WTC11 (cell line): ENCODE measurements around the gene NEK8. TPM values are rescaled to one million over a fixed set of nuclear protein-coding genes. Genes with fewer than 3 reads are reported as not detected.

Experiments
- ATAC-seq: fragments of 200-7000 bp; cut with Tn5 transposase; 2 replicates; pipeline ENCODE4 v1.10.0; 2021; ENCODE audit warnings: mild to moderate bottlenecking, moderate library complexity
- CTCF ChIA-PET: fragments of 300-600 bp; sonication (Branson Sonifier 250); formaldehyde crosslinking; loops from one replicate; lab custom pipeline; 2021; ENCODE audit warnings: antibody characterized with exemption; lab: Charles Lee
- POLR2A ChIA-PET: fragments of 350-600 bp; sonication (Branson Sonifier 250); formaldehyde crosslinking; loops from one replicate; lab custom pipeline; 2021; ENCODE audit warnings: antibody characterized with exemption; lab: Charles Lee
- DNase-seq: peaks from one replicate; pipeline ENCODE4 v3.0.0; 2021; ENCODE audit warnings: low spot score
- H3K27ac Mint-ChIP-seq: 2 replicates; pipeline ENCODE4 v1.8.0; 2021; ENCODE audit warnings: mixed read lengths
- H3K27me3 Mint-ChIP-seq: 2 replicates; pipeline ENCODE4 v1.8.0; 2021; ENCODE audit warnings: low read depth, mild to moderate bottlenecking, moderate library complexity, mixed read lengths
- H3K36me3 Mint-ChIP-seq: 2 replicates; pipeline ENCODE4 v1.8.0; 2021; ENCODE audit warnings: mixed read lengths
- H3K4me1 Mint-ChIP-seq: 2 replicates; pipeline ENCODE4 v1.8.0; 2022; ENCODE audit warnings: mixed read lengths
- H3K4me3 Mint-ChIP-seq: 2 replicates; pipeline ENCODE4 v1.8.0; 2021; ENCODE audit warnings: mild to moderate bottlenecking, moderate library complexity, mixed read lengths
- H3K9me3 Mint-ChIP-seq: 2 replicates; pipeline ENCODE4 v1.8.0; 2021; ENCODE audit warnings: mixed read lengths
- ATF3 ChIP-seq: sonication (generic); formaldehyde crosslinking; conservative IDR thresholded peaks from 2 replicates; pipeline ENCODE4 v1.8.1; 2022; ENCODE audit warnings: mild to moderate bottlenecking, missing genetic modification reagents
- CBFB ChIP-seq: sonication (generic); formaldehyde crosslinking; IDR thresholded peaks from 2 replicates; pipeline ENCODE4 v1.8.1; 2022; ENCODE audit warnings: mild to moderate bottlenecking, low read depth, missing genetic modification reagents
- FOXK1 ChIP-seq: sonication (generic); formaldehyde crosslinking; IDR thresholded peaks from 2 replicates; pipeline ENCODE4 v1.8.0; 2022; ENCODE audit warnings: mild to moderate bottlenecking, moderate library complexity, missing genetic modification reagents
- FOXP4 ChIP-seq: sonication (generic); formaldehyde crosslinking; IDR thresholded peaks from 2 replicates; pipeline ENCODE4 v1.8.0; 2022; ENCODE audit warnings: mild to moderate bottlenecking, missing genetic modification reagents
- IRF2 ChIP-seq: sonication (generic); formaldehyde crosslinking; IDR thresholded peaks from 2 replicates; pipeline ENCODE4 v1.8.0; 2022; ENCODE audit warnings: low read depth, missing genetic modification reagents, borderline replicate concordance
- KAT7 ChIP-seq: sonication (generic); formaldehyde crosslinking; IDR thresholded peaks from 2 replicates; pipeline ENCODE4 v1.8.1; 2023; ENCODE audit warnings: missing genetic modification reagents, mild to moderate bottlenecking, borderline replicate concordance
- MAX ChIP-seq: sonication (generic); formaldehyde crosslinking; IDR thresholded peaks from 2 replicates; pipeline ENCODE4 v1.8.0; 2022; ENCODE audit warnings: mild to moderate bottlenecking, missing genetic modification reagents
- NFATC4 ChIP-seq: fragments of 250-450 bp; sonication (Bioruptor Pico); IDR thresholded peaks from 2 replicates; pipeline ENCODE4 v1.9.0; 2021; ENCODE audit warnings: mild to moderate bottlenecking
- NFE2L1 ChIP-seq: sonication (generic); formaldehyde crosslinking; IDR thresholded peaks from 2 replicates; pipeline ENCODE4 v1.8.1; 2023; ENCODE audit warnings: missing genetic modification reagents
- NFYB ChIP-seq: sonication (generic); formaldehyde crosslinking; conservative IDR thresholded peaks from 2 replicates; pipeline ENCODE4 v1.8.0; 2022; ENCODE audit warnings: low read depth, missing genetic modification reagents
- PRDM15 ChIP-seq: sonication (generic); formaldehyde crosslinking; IDR thresholded peaks from 2 replicates; pipeline ENCODE4 v1.8.0; 2022; ENCODE audit warnings: missing genetic modification reagents
- PREB ChIP-seq: sonication (generic); formaldehyde crosslinking; IDR thresholded peaks from 2 replicates; pipeline ENCODE4 v1.8.1; 2022; ENCODE audit warnings: mild to moderate bottlenecking, missing genetic modification reagents, moderate library complexity, borderline replicate concordance
- PRRX2 ChIP-seq: fragments of 250-450 bp; sonication (Bioruptor Pico); IDR thresholded peaks from 2 replicates; pipeline ENCODE4 v1.8.0; 2021; ENCODE audit warnings: mild to moderate bottlenecking
- RORB ChIP-seq: fragments of 250-450 bp; sonication (Bioruptor Pico); IDR thresholded peaks from 2 replicates; pipeline ENCODE4 v1.9.0; 2021; ENCODE audit warnings: mild to moderate bottlenecking
- TP53 ChIP-seq: sonication (generic); formaldehyde crosslinking; IDR thresholded peaks from 2 replicates; pipeline ENCODE4 v1.8.1; 2023; ENCODE audit warnings: mild to moderate bottlenecking, missing genetic modification reagents
- ZNF138 ChIP-seq: sonication (generic); formaldehyde crosslinking; conservative IDR thresholded peaks from 2 replicates; pipeline ENCODE4 v1.8.1; 2022; ENCODE audit warnings: mild to moderate bottlenecking, moderate library complexity, missing genetic modification reagents
- ZNF232 ChIP-seq: sonication (generic); formaldehyde crosslinking; IDR thresholded peaks from 2 replicates; pipeline ENCODE4 v1.8.0; 2022; ENCODE audit warnings: mild to moderate bottlenecking, missing genetic modification reagents
- ZNF317 ChIP-seq: sonication (generic); formaldehyde crosslinking; IDR thresholded peaks from 2 replicates; pipeline ENCODE4 v1.8.1; 2023; ENCODE audit warnings: low read depth, mild to moderate bottlenecking, moderate library complexity, missing genetic modification reagents, borderline replicate concordance
- ZNF396 ChIP-seq: fragments of 250-450 bp; sonication (Bioruptor Pico); IDR thresholded peaks from 2 replicates; pipeline ENCODE4 v1.8.0; 2021; ENCODE audit warnings: mild to moderate bottlenecking, moderate library complexity, borderline replicate concordance
- ZNF512 ChIP-seq: sonication (generic); formaldehyde crosslinking; IDR thresholded peaks from 2 replicates; pipeline ENCODE4 v1.8.1; 2022; ENCODE audit warnings: missing genetic modification reagents, borderline replicate concordance
- total RNA-seq: library from RNA; stranded (reverse); gene quantifications from 3 replicates; pipeline ENCODE4 v1.2.3, GENCODE V29; 2021

Gene NEK8
- total RNA-seq, 1 experiment from 2014 or later = 25.0 TPM

- DNase-seq = no peak
- Mint-ChIP-seq H3K4me1 (peaks cover 55% of the 10 kb centered on the region), H3K9me3 (no peaks in the 10 kb centered on the region), H3K27ac (peak overlapping the region; percentile 51), H3K36me3 (peaks cover 42% of the 10 kb centered on the region), H3K4me3 (no peak overlapping the region), H3K27me3 (no peaks in the 10 kb centered on the region)
- POLR2A ChIA-PET = interaction anchor here (0.7 to 1.2 kb wide), 3 partner anchors 14 to 92 kb away, joined by 3 to 4 read pairs (median 3); no protein-coding TSS in a partner anchor
- CTCF ChIA-PET = interaction anchor here (1.1 to 2.5 kb wide), 3 partner anchors 13 to 123 kb away, joined by 4 to 8 read pairs (median 7); partner anchors contain the start of gene TLCD1
- TF ChIP-seq MAX (CRISPR knock-in tag) (no peak), RORB (CRISPR knock-in tag) (no peak), NFATC4 (CRISPR knock-in tag) (no peak), NFYB (no peak), FOXP4 (no peak), ZNF138 (CRISPR knock-in tag) (no peak), ZNF396 (CRISPR knock-in tag) (no peak), ATF3 (CRISPR knock-in tag) (no peak), IRF2 (no peak), ZNF317 (no peak), NFE2L1 (CRISPR knock-in tag) (no peak), FOXK1 (CRISPR knock-in tag) (no peak), PRDM15 (no peak), KAT7 (CRISPR knock-in tag) (no peak), PREB (CRISPR knock-in tag) (no peak), PRRX2 (CRISPR knock-in tag) (no peak), ZNF512 (CRISPR knock-in tag) (no peak), CBFB (no peak), ZNF232 (no peak), TP53 (CRISPR knock-in tag) (no peak)
- no peak for ATAC-seq
These were observed 27.6 kb downstream of the NEK8 start for GRCh38 chr17:28756049-28756804.
